NCI-H1436 treated with DMSO at 0.1 percent for 48 hours (cell line): ENCODE measurements around the gene TAS2R19.

ENCODE experiments used
- DNase-seq: peaks from one replicate; lab custom pipeline; 2025; lab: John Stamatoyannopoulos, UW

TAS2R19 gene

DNA sequence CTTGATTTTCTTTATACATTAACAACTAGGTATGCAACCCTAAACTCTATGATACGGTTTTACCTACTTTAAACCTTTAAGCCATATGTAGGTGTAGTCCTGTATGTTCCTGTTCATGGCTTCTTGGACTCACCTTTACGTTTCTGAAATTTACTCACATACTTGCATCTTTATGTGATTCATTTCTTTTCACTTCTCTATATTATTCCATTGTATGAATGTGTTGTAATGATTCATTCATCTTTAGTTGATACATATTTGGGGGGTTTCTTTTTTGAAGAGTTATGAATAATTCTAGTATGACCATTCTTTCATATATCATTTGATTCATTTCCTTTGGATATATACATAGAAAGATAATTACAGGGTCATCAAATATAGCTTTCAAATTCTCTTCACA, 33.3 kb downstream of the TAS2R19 start:
- no peak for DNase-seq

DNA sequence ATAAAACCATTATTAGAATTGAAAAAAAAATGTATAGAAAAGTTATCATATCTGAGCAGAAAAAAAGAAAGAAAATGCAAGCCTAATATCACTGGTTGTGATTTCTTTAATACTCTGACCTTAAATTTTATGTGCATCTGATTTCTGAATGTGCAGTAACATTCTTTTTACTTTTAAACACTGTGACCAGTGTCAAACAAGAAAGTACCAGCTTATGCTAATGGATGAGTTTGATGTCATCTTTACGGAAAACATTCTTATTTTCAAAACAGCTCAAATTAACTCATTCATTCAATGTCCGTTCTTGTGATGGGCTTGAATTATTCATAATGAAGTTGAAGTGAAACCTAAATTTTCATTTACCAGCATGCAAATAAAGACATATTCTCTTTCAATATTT, 35.6 kb downstream of the TAS2R19 start, which contains the start of gene TAS2R50:
Gene TAS2R50 (minus strand): TSS at position 101 of the 400 bp plus-strand sequence. CDS start 52 bp downstream, at position 49.
- DNase-seq, result no peak

DNA sequence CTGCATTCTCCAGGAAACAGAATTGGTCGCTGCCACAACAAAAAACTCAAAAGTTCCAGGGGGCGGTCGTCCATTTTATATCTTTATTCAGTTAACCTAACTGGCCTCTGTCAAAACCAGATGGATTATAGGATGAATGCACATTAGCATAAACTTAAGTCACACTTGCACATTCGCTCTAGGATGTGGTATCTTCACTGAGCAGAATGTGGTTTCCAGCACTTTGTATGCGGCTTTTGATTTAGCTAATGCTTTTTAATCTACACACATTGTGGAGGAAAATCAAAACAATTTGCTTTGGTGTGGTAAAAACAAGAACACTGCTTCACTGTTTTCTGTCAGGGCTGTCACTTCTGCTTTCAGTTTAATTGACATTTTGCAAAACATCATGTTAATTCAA, 40.2 kb downstream of the TAS2R19 start:
- DNase-seq, result no peak

DNA sequence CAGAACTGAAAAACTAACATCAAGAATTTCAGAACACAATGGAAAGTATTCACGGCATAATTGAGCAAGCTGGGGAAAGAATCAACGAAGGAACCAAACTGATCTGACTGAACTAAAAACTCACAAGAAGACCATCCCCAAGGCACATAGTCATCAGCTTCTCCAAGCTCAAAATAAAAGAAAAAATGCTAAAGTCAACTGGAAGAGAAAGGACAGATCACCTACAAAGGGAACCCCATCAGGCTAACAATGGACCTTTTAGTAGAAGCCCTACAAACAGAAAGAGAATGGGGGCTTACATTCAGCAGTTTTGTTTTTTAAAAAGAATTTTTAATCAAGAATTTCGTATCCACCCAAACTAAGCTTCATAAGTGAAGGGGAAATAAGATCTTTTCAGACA, 47.5 kb downstream of the TAS2R19 start:
- DNase-seq, result no peak
